BJ (cell line): Measurements from ENCODE around the gene ERBB4. TPM values are rescaled to one million over a fixed set of nuclear protein-coding genes. Genes with fewer than 3 reads are reported as not detected.

Source experiments
- CTCF ChIA-PET: fragments of 350-600 bp; formaldehyde crosslinking; extraction: SDS; loops from one replicate; lab custom pipeline; 2021; ENCODE audit warnings: antibody characterized with exemption, inconsistent platforms; lab: Yijun Ruan, JAX
- POLR2A ChIA-PET: fragments of 300-600 bp; sonication (Branson Sonifier 250); formaldehyde crosslinking; extraction: SDS; loops from one replicate; lab custom pipeline; 2021; ENCODE audit warnings: antibody characterized with exemption; lab: Charles Lee
- DNase-seq: peaks from one replicate; pipeline ENCODE4 v3.0.0-alpha.2; 2011; ENCODE audit warnings: low read depth
- H3K27me3 ChIP-seq: 2 replicates; pipeline ENCODE4 v1.6.0; 2011; ENCODE audit warnings: low read length; ENCODE audit not compliant: control insufficient read depth, insufficient read depth
- H3K36me3 ChIP-seq: 2 replicates; pipeline ENCODE4 v1.5.1; 2011; ENCODE audit warnings: low read length; ENCODE audit not compliant: control insufficient read depth, insufficient read depth
- H3K4me3 ChIP-seq: 2 replicates; pipeline ENCODE4 v1.5.1; 2011; ENCODE audit warnings: low read depth, mild to moderate bottlenecking, control low read depth, low read length
- CTCF ChIP-seq: IDR thresholded peaks from 2 replicates; pipeline ENCODE4 v1.5.1; 2011; ENCODE audit warnings: low read depth, mild to moderate bottlenecking, control low read depth, inconsistent platforms, low read length, moderate library complexity; ENCODE audit not compliant: insufficient read depth
- polyA plus RNA-seq: library from polyadenylated mRNA; depleted of rRNA; stranded (reverse); fragments of >200 nt; gene quantifications from 2 replicates; pipeline ENCODE4 v1.2.3, GENCODE V29; 2011

The ERBB4 gene
- polyA plus RNA-seq, 1 experiment: not detected

- no peak for TF ChIP-seq CTCF
- ChIA-PET POLR2A (no interaction called here), CTCF (no interaction called here)
- no peak for DNase-seq
- no peaks in the 10 kb centered on the region for H3K27me3 ChIP-seq
- H3K4me3 ChIP-seq: no peak overlapping the region
- H3K36me3 ChIP-seq: no peaks in the 10 kb centered on the region
These were observed 50.0 kb downstream of the ERBB4 start for GRCh38 chr2:212488611-212489010.

- CTCF ChIA-PET: no interaction called here
- POLR2A ChIA-PET: no interaction called here
- DNase-seq: no peak
- no peaks in the 10 kb centered on the region for H3K27me3 ChIP-seq
- H3K36me3 ChIP-seq: no peaks in the 10 kb centered on the region
- 0 out of 2 replicates have a peak, but pooled peaks have one; percentile 15 for TF ChIP-seq CTCF
- no peak overlapping the region for H3K4me3 ChIP-seq
These were observed 54.0 kb downstream of the ERBB4 start for GRCh38 chr2:212484563-212485080.

- POLR2A ChIA-PET: no interaction called here
- H3K27me3 ChIP-seq: no peaks in the 10 kb centered on the region
- no peak for DNase-seq
- no peaks in the 10 kb centered on the region for H3K36me3 ChIP-seq
- no peak overlapping the region for H3K4me3 ChIP-seq
- TF ChIP-seq CTCF: no peak
- CTCF ChIA-PET: no interaction called here
These were observed 58.2 kb downstream of the ERBB4 start for GRCh38 chr2:212480447-212480846.

GRCh38 chr2:212477571-212477970 is 61.0 kb downstream of the ERBB4 start:
- DNase-seq: no peak
- POLR2A ChIA-PET: no interaction called here
- H3K36me3 ChIP-seq: no peaks in the 10 kb centered on the region
- CTCF ChIA-PET: no interaction called here
- TF ChIP-seq CTCF: no peak
- H3K27me3 ChIP-seq: no peaks in the 10 kb centered on the region
- no peak overlapping the region for H3K4me3 ChIP-seq

- ChIA-PET CTCF (no interaction called here), POLR2A (no interaction called here)
- DNase-seq: no peak
- Histone ChIP-seq H3K27me3 (no peaks in the 10 kb centered on the region), H3K4me3 (no peak overlapping the region), H3K36me3 (no peaks in the 10 kb centered on the region)
- TF ChIP-seq CTCF: no peak
These were observed 65.4 kb downstream of the ERBB4 start for GRCh38 chr2:212473211-212473610.
